Limb (tissue), 2 donors: ENCODE data around the gene CPN1.
A peak's percentile ranks its signal among the peaks of the same experiment; 100 is the strongest.
"Not testable (repeated sequence)": the region's sequence is repeated elsewhere in the genome, so short reads cannot be mapped to it uniquely, and the experiment has no call there.

Experiments
- DNase-seq, 2 donors: peaks; one replicate each; pipeline ENCODE4 v3.0.0-alpha.2; 2016; ENCODE audit errors: extremely low spot score in 2 of 2

Gene CPN1

DNA sequence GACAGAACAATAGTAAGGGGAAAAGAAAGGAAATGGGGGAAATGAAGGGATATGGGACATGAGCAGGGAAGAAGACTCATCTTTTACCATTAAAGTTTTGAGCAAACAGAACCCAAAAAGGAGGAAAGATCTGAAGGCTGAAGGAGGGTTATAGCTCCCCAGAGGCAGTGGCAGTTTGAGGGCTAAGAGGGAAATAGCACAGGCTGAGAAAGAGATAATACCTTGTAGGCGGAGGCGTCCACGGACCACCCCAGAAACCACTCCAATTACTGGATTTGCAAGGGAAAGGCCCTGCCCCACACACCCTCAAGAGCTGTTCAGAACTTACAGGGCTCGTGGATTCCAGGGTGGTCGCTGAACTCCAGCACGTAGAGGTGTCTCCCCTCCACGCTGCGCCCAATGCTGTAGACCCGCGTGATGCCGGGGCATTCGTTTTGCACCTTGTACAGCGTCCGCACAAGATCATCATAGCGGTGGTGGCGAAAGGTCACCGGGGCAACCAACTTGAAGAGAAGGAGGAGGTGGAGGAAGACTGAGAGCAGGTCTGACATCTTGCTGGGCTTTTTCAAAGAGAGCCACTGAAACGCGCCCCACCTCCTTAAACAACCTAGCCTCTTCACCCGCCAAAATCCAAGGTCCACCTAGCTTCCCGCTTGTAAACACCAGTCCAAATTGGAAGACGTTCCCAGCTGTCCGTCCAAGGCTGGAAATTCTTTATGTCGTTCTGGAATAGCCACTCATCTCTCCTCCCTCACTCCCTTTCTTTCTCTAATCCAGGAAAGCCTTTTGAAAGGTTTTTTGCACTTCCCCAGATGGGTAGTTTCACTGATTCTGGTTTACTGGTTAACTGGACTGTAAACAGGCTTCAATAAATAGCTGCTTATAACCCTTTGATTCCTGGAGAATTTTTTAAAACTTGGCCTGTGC, at the start of gene CPN1:
CPN1 (minus strand) TSS at position 795 of the 927 bp plus-strand sequence; CDS start at position 551, 244 bp downstream.
- DNase-seq = no peak

DNA sequence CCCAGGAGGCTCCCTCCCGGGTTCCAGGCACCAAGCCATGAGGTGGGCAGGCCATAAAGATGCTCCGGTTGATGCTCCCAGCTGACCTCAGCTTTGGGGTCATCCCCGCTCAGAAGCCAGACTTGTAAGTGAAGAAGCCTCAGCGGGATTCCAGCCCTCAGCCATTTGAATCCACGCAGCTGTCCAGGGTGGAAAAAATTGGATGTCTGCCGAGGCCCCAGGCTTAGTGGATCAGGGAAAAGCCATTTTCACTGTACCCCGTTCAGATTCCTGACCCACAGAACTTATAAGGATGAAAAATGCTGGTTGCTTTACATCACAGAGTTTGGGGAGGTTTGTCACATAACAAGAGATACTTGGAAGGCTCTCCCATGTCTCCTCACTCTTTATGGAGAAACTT, 49.2 kb upstream of the CPN1 start:
- DNase-seq = peak; percentile 40 to 53

DNA sequence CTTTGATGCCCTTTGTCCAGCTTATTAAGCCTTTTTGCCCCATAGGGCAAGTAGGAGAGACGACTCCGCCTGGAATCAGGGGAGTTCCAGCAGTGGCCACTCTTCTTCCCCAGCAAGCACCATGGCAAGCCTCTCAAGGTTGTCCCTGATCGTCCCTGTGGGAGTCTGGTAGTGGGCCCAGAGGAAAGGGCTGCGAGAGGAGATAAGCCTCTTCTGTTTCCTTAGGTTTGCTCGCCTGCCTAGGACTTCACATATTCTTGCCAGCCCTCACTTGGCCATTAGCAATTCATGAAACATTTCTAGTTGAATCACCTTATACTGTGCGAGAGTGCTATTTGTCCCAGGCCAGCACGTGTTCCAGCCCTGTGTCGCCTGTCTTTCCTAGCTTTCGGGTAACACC, 47.8 kb upstream of the CPN1 start:
- DNase-seq = no peak

DNA sequence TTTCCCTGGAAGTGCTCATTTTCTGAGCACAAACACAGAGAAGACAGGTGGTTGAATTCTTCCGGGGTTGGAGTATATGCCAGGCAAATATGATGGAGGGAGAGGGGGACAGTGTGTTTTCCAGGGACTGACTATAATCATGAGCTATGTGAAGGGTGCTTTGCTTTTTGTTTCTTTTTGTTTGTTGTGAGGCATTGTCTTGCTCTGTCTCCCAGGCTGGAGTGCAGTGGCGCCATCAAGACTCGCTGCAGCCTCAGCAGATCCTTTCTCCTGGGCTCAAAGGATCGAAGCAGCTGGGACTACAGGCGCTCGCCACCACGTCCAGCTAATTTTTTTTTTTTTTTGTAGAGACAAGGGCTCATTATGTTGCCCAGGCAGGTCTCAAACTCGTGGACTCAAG, 47.3 kb upstream of the CPN1 start:
- no peak for DNase-seq

- not testable (repeated sequence) for DNase-seq
Observed at GRCh38 chr10:100125335-100125734, 43.7 kb upstream of the CPN1 start.

GRCh38 chr10:100124097-100124496, 42.4 kb upstream of the CPN1 start:
- DNase-seq = no peak

GRCh38 chr10:100122780-100123179, 41.1 kb upstream of the CPN1 start:
- DNase-seq = no peak

DNA sequence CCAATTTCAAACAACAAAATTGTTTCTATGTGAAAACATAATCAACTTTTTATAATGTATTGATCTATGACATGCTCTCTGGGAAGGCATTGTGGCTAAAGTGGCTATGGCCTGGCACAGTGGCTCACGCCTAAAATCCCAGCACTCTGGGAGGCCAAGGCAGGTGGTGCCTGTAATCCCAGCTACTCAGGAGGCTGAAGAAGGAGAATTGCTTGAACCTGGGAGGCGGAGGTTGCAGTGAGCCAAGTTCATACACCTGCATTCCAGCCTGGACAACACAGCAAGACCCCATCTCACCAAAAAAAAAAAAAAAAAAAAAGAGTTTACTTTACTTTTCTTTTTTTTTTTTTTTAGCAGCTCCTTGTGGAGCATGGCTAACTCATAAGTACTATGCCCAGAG, 38.9 kb upstream of the CPN1 start:
- DNase-seq = no peak

- DNase-seq = no peak
Observed at GRCh38 chr10:100119726-100120125, 38.1 kb upstream of the CPN1 start.

DNA sequence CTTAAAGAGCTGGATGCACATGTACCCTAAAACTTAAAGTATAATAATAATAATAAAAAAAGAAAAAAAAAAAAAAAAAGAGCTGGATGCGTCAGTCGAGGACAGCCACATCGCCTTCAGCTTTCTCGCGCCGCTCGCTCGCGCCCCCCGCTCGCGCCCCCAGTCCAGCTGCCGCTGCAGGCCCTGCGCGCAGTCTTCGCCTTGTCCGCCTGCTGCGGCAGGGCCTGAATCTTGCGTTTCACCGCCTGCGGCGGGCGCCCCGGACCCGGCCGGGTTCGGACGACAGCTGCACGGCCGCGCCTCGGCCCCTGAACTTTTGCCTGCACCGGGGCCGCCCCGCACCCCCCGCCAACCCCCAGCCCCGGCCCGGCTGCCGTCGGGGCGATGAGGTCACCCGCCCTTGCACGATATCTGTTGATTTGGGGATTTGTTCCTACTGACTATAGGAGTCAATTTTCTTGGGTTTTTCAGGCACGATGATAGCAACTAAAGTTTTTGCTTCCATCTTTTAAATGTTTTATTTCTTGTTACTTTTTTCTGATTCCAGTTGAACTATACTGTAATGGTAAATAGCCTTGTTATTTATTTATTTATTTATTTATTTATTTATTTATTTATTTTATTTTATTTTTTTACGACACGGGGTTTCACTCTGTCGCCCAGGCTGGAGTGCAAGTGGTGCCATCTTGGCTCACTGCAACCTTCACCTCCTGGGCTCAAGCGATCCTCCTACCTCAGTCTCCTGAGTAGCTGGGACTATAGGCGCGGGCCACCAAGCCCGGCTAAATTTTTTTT, 33.5 kb upstream of the CPN1 start:
- peak; percentile 10 to 63 for DNase-seq

GRCh38 chr10:100114460-100114859, 32.8 kb upstream of the CPN1 start:
- no peak for DNase-seq

DNA sequence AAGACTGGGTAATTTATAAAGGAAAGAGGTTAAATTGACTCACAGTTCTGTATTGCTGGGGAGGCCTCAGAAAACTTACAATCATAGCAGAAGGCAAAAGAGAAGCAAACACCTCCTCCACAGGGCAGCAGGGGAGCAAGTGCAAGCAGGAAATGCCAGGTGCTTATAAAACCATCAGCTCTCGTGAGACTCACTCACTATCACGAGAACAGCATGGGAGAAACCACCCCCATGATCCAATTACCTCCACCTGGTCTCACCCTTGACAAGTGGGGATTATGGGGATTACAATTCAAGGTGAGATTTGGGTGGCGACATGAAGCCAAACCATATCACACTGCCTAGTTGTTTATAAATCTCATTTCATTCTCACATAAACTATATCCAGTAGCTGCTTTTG, 28.0 kb upstream of the CPN1 start:
- no peak for DNase-seq

DNA sequence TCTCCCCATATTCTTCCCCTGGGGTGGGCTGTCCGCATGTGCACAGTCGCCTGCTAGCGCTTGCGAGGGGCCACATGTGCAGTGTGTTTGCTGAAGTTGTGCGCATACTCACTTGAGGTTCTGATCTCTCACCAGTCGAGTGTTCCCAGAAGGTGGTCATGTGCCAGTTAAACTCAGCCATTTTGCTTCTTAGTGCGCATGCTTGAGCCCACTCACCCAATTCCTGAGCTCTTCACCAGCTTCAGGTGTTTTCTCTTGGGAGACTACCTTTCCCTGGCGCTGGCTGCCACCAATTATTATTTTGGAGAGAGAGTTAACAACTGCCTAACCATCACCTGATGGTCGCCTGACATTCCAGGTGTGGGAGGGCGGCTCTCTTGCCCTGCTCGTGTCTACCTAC, 25.2 kb upstream of the CPN1 start:
- no peak for DNase-seq

DNA sequence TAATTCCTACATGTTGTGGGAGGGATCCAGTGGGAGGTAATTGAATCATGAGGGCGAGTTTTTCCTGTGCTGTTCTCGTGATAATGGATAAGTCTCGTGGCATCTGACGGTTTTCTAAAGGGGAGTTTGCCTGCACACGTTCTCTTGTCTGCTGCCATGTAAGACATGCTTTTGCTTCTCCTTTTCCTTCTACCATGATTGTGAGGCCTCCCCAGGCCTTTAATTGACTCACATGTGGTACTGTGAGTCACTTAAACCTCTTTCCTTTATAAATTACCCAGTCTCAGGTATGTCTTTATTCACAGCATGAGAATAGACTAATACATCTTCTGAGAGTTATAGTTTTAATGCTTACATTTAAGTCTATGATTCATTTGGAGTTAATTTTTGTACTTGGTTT, 22.6 kb upstream of the CPN1 start:
- DNase-seq = no peak

DNA sequence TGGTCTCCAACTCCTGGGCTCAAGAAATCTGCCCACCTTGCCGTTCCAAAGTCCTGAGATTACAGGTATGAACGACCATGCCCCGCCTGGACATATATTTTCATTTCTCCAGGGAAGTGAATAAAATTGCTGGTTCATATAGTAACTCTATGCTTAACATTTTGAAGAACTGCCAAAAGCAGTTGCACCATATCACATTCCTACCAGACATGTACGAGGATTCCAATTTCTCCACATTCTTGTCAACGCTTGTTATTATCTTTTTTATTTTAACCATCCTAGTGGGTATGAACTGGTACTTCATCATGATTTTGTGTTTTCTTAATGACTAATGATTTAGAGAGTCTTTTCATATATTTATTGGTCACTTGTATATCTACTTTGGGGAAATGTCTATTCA, 21.9 kb upstream of the CPN1 start:
- DNase-seq = no peak

- DNase-seq = no peak
Observed at GRCh38 chr10:100101192-100102076, 19.8 kb upstream of the CPN1 start.

GRCh38 chr10:100100651-100101184, 19.0 kb upstream of the CPN1 start:
- no peak for DNase-seq

DNA sequence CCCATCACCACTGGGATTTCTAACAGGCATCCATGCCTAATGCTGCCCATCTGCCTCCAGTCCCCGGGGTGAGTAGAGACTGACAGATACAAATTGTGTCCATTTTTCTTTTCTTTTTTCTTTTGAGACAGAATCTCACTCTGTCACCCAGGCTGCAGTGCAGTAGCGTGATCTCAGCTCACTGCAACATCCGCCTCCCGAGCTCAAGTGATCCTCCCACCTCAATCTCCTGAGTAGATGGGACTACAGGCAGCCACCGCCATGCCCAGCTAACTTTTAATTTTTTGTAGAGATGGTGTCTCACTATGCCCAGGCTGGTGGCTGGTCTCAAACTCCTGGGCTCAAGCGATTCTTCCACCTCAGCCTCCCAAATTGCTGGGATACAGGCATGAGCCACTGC, 7.6 kb upstream of the CPN1 start:
- DNase-seq = no peak

DNA sequence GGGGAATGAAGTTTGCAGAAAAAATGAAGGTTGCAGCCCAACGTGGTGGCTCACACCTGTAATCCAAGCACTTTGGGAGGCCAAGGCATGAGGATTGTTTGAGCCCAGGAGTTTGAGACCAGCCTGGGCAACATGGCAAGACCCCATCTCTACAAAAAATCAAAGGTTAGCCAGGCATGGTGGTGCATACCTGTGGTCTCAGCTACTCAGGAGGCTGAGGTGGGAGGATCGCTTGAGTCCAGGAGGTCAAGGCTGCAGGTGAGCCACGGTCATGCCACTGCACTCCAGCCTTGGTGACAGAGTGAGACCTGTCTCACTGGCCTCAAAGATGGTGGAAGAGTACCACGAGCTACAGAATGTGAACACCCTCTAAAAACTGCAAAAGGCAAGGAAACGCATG, 5.0 kb upstream of the CPN1 start:
- DNase-seq = not testable (repeated sequence)

GRCh38 chr10:100085596-100085995, 3.9 kb upstream of the CPN1 start:
- DNase-seq = no peak

- DNase-seq = no peak
Observed at GRCh38 chr10:100083623-100084022, 2.0 kb upstream of the CPN1 start.
